Adipocyte (in vitro differentiated cells): Measurements from ENCODE around the gene TMED5.
A peak's percentile ranks its signal among the peaks of the same experiment; 100 is the strongest.

Source experiments
- DNase-seq: peaks from one replicate; pipeline ENCODE4 v3.0.0-alpha.2; 2015; ENCODE audit warnings: low read depth
- H3K27me3 ChIP-seq: replicated peaks from 2 replicates; pipeline ENCODE4 v1.7.0; 2013; ENCODE audit warnings: mild to moderate bottlenecking, low read length, moderate library complexity; ENCODE audit not compliant: control insufficient read depth, insufficient read depth
- H3K36me3 ChIP-seq: 2 replicates; pipeline ENCODE4 v1.7.0; 2013; ENCODE audit warnings: low read length, mild to moderate bottlenecking, moderate library complexity; ENCODE audit not compliant: control insufficient read depth, insufficient read depth, severe bottlenecking
- H3K4me1 ChIP-seq: 2 replicates; pipeline ENCODE4 v1.7.0; 2013; ENCODE audit warnings: mild to moderate bottlenecking, low read length, moderate library complexity; ENCODE audit not compliant: control insufficient read depth, insufficient read depth
- H3K4me3 ChIP-seq: 2 replicates; pipeline ENCODE4 v1.7.0; 2013; ENCODE audit warnings: mild to moderate bottlenecking, low read length, moderate library complexity
- H3K9ac ChIP-seq: 2 replicates; pipeline ENCODE4 v1.7.0; 2013; ENCODE audit warnings: mild to moderate bottlenecking, low read length, moderate library complexity
- H3K9me3 ChIP-seq: 2 replicates; pipeline ENCODE4 v1.7.0; 2013; ENCODE audit warnings: mild to moderate bottlenecking, low read length, moderate library complexity; ENCODE audit not compliant: control insufficient read depth

TMED5 gene

GRCh38 chr1:93114391-93114790 is 65.8 kb downstream of the TMED5 start:
- H3K4me3 ChIP-seq, result no peak overlapping the region
- H3K9me3 ChIP-seq, result no peaks in the 10 kb centered on the region
- no peak overlapping the region for H3K9ac ChIP-seq
- peaks cover 22% of the 10 kb centered on the region for H3K36me3 ChIP-seq
- no peak for DNase-seq
- no peaks in the 10 kb centered on the region for H3K27me3 ChIP-seq
- peaks cover 12% of the 10 kb centered on the region for H3K4me1 ChIP-seq

- Histone ChIP-seq H3K27me3 (no peaks in the 10 kb centered on the region), H3K4me3 (no peak overlapping the region), H3K36me3 (peaks cover 17% of the 10 kb centered on the region), H3K4me1 (peaks cover 12% of the 10 kb centered on the region), H3K9ac (no peak overlapping the region), H3K9me3 (peaks cover 2% of the 10 kb centered on the region)
- no peak for DNase-seq
Measured at GRCh38 chr1:93113127-93113526, 67.1 kb downstream of the TMED5 start.

GRCh38 chr1:93111561-93111960 is 68.7 kb downstream of the TMED5 start:
- Histone ChIP-seq H3K27me3 (no peaks in the 10 kb centered on the region), H3K4me3 (no peak overlapping the region), H3K36me3 (peaks cover 11% of the 10 kb centered on the region), H3K9ac (peak overlapping the region; percentile 38), H3K4me1 (peaks cover 12% of the 10 kb centered on the region), H3K9me3 (peaks cover 4% of the 10 kb centered on the region)
- peak; percentile 21 for DNase-seq

- H3K27me3 ChIP-seq, result no peaks in the 10 kb centered on the region
- DNase-seq, result no peak
- H3K4me3 ChIP-seq, result no peak overlapping the region
- H3K4me1 ChIP-seq, result peaks cover 12% of the 10 kb centered on the region
- H3K9ac ChIP-seq, result peak overlapping the region; percentile 38
- peaks cover 6% of the 10 kb centered on the region for H3K36me3 ChIP-seq
- H3K9me3 ChIP-seq, result peaks cover 4% of the 10 kb centered on the region
Measured at GRCh38 chr1:93111065-93111464, 69.1 kb downstream of the TMED5 start.

- Histone ChIP-seq H3K9me3 (peaks cover 4% of the 10 kb centered on the region), H3K9ac (no peak overlapping the region), H3K4me3 (no peak overlapping the region), H3K4me1 (peaks cover 12% of the 10 kb centered on the region), H3K36me3 (no peaks in the 10 kb centered on the region), H3K27me3 (no peaks in the 10 kb centered on the region)
- DNase-seq, result no peak
Measured at GRCh38 chr1:93109578-93109977, 70.6 kb downstream of the TMED5 start.

- no peaks in the 10 kb centered on the region for H3K27me3 ChIP-seq
- no peak for DNase-seq
- no peaks in the 10 kb centered on the region for H3K36me3 ChIP-seq
- no peak overlapping the region for H3K4me3 ChIP-seq
- H3K9me3 ChIP-seq, result peaks cover 4% of the 10 kb centered on the region
- no peak overlapping the region for H3K9ac ChIP-seq
- peaks cover 12% of the 10 kb centered on the region for H3K4me1 ChIP-seq
Measured at GRCh38 chr1:93108335-93108734, 71.9 kb downstream of the TMED5 start.

GRCh38 chr1:93107395-93107794 is 72.8 kb downstream of the TMED5 start:
- Histone ChIP-seq H3K9ac (no peak overlapping the region), H3K4me3 (no peak overlapping the region), H3K4me1 (peaks cover 12% of the 10 kb centered on the region), H3K9me3 (peaks cover 4% of the 10 kb centered on the region), H3K36me3 (no peaks in the 10 kb centered on the region), H3K27me3 (no peaks in the 10 kb centered on the region)
- DNase-seq, result no peak

GRCh38 chr1:93106226-93106625 is 74.0 kb downstream of the TMED5 start:
- Histone ChIP-seq H3K9me3 (peaks cover 4% of the 10 kb centered on the region), H3K27me3 (no peaks in the 10 kb centered on the region), H3K9ac (no peak overlapping the region), H3K4me3 (no peak overlapping the region), H3K36me3 (no peaks in the 10 kb centered on the region), H3K4me1 (peaks cover 3% of the 10 kb centered on the region)
- no peak for DNase-seq

GRCh38 chr1:93102142-93102541 is 78.1 kb downstream of the TMED5 start:
- no peaks in the 10 kb centered on the region for H3K4me1 ChIP-seq
- H3K4me3 ChIP-seq, result no peak overlapping the region
- no peaks in the 10 kb centered on the region for H3K36me3 ChIP-seq
- H3K27me3 ChIP-seq, result no peaks in the 10 kb centered on the region
- H3K9ac ChIP-seq, result no peak overlapping the region
- H3K9me3 ChIP-seq, result no peaks in the 10 kb centered on the region
- DNase-seq, result no peak
